Endothelial cell of umbilical vein (primary cell): Measurements from ENCODE around the gene CNTN6. TPM values are rescaled to one million over a fixed set of nuclear protein-coding genes. Genes with fewer than 3 reads are reported as not detected.

ENCODE experiments used
- BruUV-seq: library from RNA; stranded (reverse); fragments of 400-500 nt; replicated peaks from 2 replicates; lab custom pipeline; 2021; lab: Mats Ljungman, UMichigan
- CTCF ChIA-PET: fragments of 300-600, 350-600 bp; sonication (Branson Sonifier 250); formaldehyde crosslinking; loops from one replicate; lab custom pipeline; 2021; ENCODE audit warnings: antibody characterized with exemption, inconsistent platforms; lab: Charles Lee
- POLR2A ChIA-PET: fragments of 300-600, 350-600 bp; sonication (Branson Sonifier 250); formaldehyde crosslinking; loops from one replicate; lab custom pipeline; 2021; ENCODE audit warnings: antibody characterized with exemption, inconsistent platforms; lab: Charles Lee
- DNase-seq: peaks from one replicate; pipeline ENCODE4 v3.0.0-alpha.2; 2011; ENCODE audit warnings: low read depth, low spot score
- FAIRE-seq: peaks from 2 replicates; lab custom pipeline; 2011; peaks lifted over from hg19 to GRCh38; lab: Jason Lieb, UNC
- H2AFZ ChIP-seq: 2 replicates; pipeline ENCODE4 v1.6.0; 2012; ENCODE audit warnings: low read depth, low read length, control low read depth, inconsistent platforms
- H3K27ac ChIP-seq: 2 replicates; pipeline ENCODE4 v1.5.1; 2011; ENCODE audit warnings: low read depth, mild to moderate bottlenecking, control low read depth, low read length, moderate library complexity; ENCODE audit not compliant: insufficient read depth
- H3K27me3 ChIP-seq, 2 experiments: 2 replicates each; pipeline versions ENCODE4 v1.6.0 to v1.6.1; 2011; ENCODE audit warnings: low read length in 2 of 2, mixed read lengths in 1 of 2; ENCODE audit not compliant: control insufficient read depth in 2 of 2, insufficient read depth in 2 of 2
- H3K36me3 ChIP-seq, 2 experiments: 2 replicates in 1 of 2; 3 replicates in 1 of 2; pipeline ENCODE4 v1.5.1; 2011; ENCODE audit warnings: low read length in 2 of 2, mild to moderate bottlenecking in 1 of 2, moderate library complexity in 1 of 2; ENCODE audit not compliant: control insufficient read depth in 2 of 2, insufficient read depth in 2 of 2; ENCODE audit errors: extremely low read depth in 1 of 2
- H3K4me1 ChIP-seq: 3 replicates; pipeline ENCODE4 v1.5.1; 2011; ENCODE audit warnings: mild to moderate bottlenecking, low read length; ENCODE audit not compliant: control insufficient read depth, insufficient read depth; ENCODE audit errors: extremely low read depth
- H3K4me2 ChIP-seq: 2 replicates; pipeline ENCODE4 v1.6.1; 2011; ENCODE audit warnings: low read length, control low read depth, mixed read lengths; ENCODE audit not compliant: insufficient read depth
- H3K4me3 ChIP-seq, 3 experiments: fragments of 200-600 bp in 1 of 3; sonication (generic), shearing (Covaris generic) in 1 of 3; replicated peaks in 1 of 3; 2 replicates each; pipeline ENCODE4 v1.5.1; 2011 to 2016; ENCODE audit warnings: control low read depth in 3 of 3, low read length in 3 of 3, mild to moderate bottlenecking in 2 of 3, inconsistent platforms in 1 of 3, low read depth in 1 of 3, moderate library complexity in 1 of 3; ENCODE audit not compliant: insufficient read depth in 1 of 3
- H3K79me2 ChIP-seq: 2 replicates; pipeline ENCODE4 v1.6.0; 2012; ENCODE audit warnings: low read length, inconsistent platforms; ENCODE audit not compliant: control insufficient read depth, insufficient read depth
- H3K9ac ChIP-seq: replicated peaks from 2 replicates; pipeline ENCODE3; 2011; ENCODE audit warnings: low read length, control low read depth; ENCODE audit not compliant: insufficient read depth; ENCODE audit errors: extremely low read depth
- H3K9me1 ChIP-seq: replicated peaks from 3 replicates; pipeline ENCODE4 v1.6.0; 2011; ENCODE audit warnings: mild to moderate bottlenecking, low read length; ENCODE audit not compliant: control insufficient read depth, insufficient read depth; ENCODE audit errors: extremely low read depth
- H3K9me3 ChIP-seq: replicated peaks from 2 replicates; pipeline ENCODE4 v1.5.1; 2012; ENCODE audit warnings: low read length, inconsistent platforms; ENCODE audit not compliant: control insufficient read depth, insufficient read depth
- H4K20me1 ChIP-seq: replicated peaks from 2 replicates; pipeline ENCODE3; 2011; ENCODE audit warnings: mild to moderate bottlenecking, low read length; ENCODE audit not compliant: control insufficient read depth, insufficient read depth; ENCODE audit errors: extremely low read depth
- EZH2 ChIP-seq: IDR thresholded peaks from 2 replicates; pipeline ENCODE4 v1.6.1; 2012; ENCODE audit warnings: borderline replicate concordance, low read depth, mild to moderate bottlenecking, moderate library complexity, low read length, inconsistent platforms; ENCODE audit not compliant: severe bottlenecking
- FOS ChIP-seq: IDR thresholded peaks from 2 replicates; pipeline ENCODE4 v1.6.1; 2011; ENCODE audit warnings: mild to moderate bottlenecking, low read length, moderate library complexity, borderline replicate concordance; ENCODE audit not compliant: insufficient read depth
- GATA2 ChIP-seq: IDR thresholded peaks from 2 replicates; pipeline ENCODE4 v1.7.0; 2011; ENCODE audit warnings: low read depth, mild to moderate bottlenecking, moderate library complexity, mixed read lengths, low read length; ENCODE audit not compliant: insufficient read length, insufficient read depth
- JUN ChIP-seq: IDR thresholded peaks from 2 replicates; pipeline ENCODE4 v1.6.1; 2011; ENCODE audit warnings: borderline replicate concordance, low read depth; ENCODE audit not compliant: insufficient read length, insufficient read depth
- MYC ChIP-seq: IDR thresholded peaks from one replicate; pipeline ENCODE4 v1.6.1; 2011; ENCODE audit warnings: mild to moderate bottlenecking, low read depth, low read length
- POLR2A ChIP-seq: IDR thresholded peaks from 2 replicates; pipeline ENCODE4 v1.6.1; 2012; ENCODE audit warnings: low read depth, mild to moderate bottlenecking, control low read depth, low read length
- POLR2AphosphoS5 ChIP-seq: IDR thresholded peaks from 2 replicates; pipeline ENCODE4 v1.6.1; 2012; ENCODE audit warnings: low read depth, mild to moderate bottlenecking, control low read depth, low read length, moderate library complexity; ENCODE audit not compliant: insufficient read depth
- dilution Hi-C: fragments of 300-500 bp; cut with MboI; formaldehyde crosslinking; loops from one replicate; pipeline ENCODE4 v1.15.0; 2019; ENCODE audit warnings: low sequenced_read_pairs; ENCODE audit not compliant: extremely low pct_ligation_motif_present
- intact Hi-C: fragments of 100-400 bp; cut with micrococcal nuclease; formaldehyde crosslinking; loops from one replicate; pipeline ENCODE4 v1.10.0; 2022
- polyA plus RNA-seq, 4 experiments: library from polyadenylated mRNA; depleted of rRNA in 3 of 4; stranded (reverse) in 3 of 4; unstranded in 1 of 4; fragments of >200 nt; gene quantifications; 2 replicates each; pipeline versions ENCODE4 v1.2.1 to v1.2.3, GENCODE V29; 2011 to 2012; ENCODE audit warnings: missing spikeins in 1 of 4
- total RNA-seq: library from RNA; stranded (reverse); gene quantifications from 2 replicates; pipeline ENCODE4 v1.2.3, GENCODE V29; 2021
- TF ChIP-seq, protein P1 (sequence below), 2 donors: IDR thresholded peaks; 1 replicate in 1 of 2; 2 replicates in 1 of 2; pipeline ENCODE4 v1.5.1; 2011; ENCODE audit warnings: low read length in 2 of 2, mild to moderate bottlenecking in 2 of 2, moderate library complexity in 2 of 2, control low read depth in 1 of 2, inconsistent platforms in 1 of 2, low read depth in 1 of 2; ENCODE audit not compliant: insufficient read depth in 1 of 2; ENCODE audit errors: extremely low read depth in 1 of 2
- TF ChIP-seq, protein P2 (sequence below): IDR thresholded peaks from 2 replicates; pipeline ENCODE4 v1.6.1; 2011; ENCODE audit not compliant: insufficient read depth, insufficient read length

The CNTN6 gene
- total and polyA plus RNA-seq, 2 donors (not counting 3 experiments of a cell fraction or from before 2014, with no cell fraction given), result not detected

DNA sequence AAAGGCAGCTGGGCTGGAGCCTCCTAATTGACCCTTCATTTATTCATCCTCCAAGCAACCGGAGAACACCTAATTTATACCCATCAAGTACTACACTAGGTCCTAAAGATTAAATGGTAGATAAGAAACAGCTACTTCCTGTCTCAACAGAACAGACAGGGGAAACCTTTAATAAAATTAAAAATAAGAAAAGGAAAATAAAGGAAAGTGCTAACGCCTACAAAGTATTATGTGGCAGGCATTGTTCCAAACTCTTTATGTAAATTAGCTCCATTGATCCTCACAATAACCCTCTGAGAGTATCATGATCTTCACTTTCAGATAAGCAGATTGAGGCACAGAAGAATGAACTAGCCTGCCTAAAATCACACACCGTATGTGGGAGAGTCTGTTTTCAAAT, 139.5 kb downstream of the CNTN6 start:
- Histone ChIP-seq H3K9me3 (no peaks in the 10 kb centered on the region), H3K9ac (no peak overlapping the region), H3K9me1 (no peaks in the 10 kb centered on the region), H3K4me1 (no peaks in the 10 kb centered on the region), H3K27ac (no peak overlapping the region), H3K4me3 (no peak overlapping the region), H3K4me2 (no peak overlapping the region), H3K79me2 (no peaks in the 10 kb centered on the region), H2AFZ (no peak overlapping the region), H3K36me3 (no peaks in the 10 kb centered on the region), H4K20me1 (no peaks in the 10 kb centered on the region), H3K27me3 (no peaks in the 10 kb centered on the region)
- ChIA-PET CTCF (no interaction called here), POLR2A (no interaction called here)
- no TSS peak for BruUV-seq
- DNase-seq, result no peak
- TF ChIP-seq, protein P1, sequence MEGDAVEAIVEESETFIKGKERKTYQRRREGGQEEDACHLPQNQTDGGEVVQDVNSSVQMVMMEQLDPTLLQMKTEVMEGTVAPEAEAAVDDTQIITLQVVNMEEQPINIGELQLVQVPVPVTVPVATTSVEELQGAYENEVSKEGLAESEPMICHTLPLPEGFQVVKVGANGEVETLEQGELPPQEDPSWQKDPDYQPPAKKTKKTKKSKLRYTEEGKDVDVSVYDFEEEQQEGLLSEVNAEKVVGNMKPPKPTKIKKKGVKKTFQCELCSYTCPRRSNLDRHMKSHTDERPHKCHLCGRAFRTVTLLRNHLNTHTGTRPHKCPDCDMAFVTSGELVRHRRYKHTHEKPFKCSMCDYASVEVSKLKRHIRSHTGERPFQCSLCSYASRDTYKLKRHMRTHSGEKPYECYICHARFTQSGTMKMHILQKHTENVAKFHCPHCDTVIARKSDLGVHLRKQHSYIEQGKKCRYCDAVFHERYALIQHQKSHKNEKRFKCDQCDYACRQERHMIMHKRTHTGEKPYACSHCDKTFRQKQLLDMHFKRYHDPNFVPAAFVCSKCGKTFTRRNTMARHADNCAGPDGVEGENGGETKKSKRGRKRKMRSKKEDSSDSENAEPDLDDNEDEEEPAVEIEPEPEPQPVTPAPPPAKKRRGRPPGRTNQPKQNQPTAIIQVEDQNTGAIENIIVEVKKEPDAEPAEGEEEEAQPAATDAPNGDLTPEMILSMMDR (IDR thresholded peaks at IDR 0.05; ENCODE audit: extremely low read depth in 1 of 2, insufficient read depth in 1 of 2, low read depth in 1 of 2, low read length in 2 of 2), result no peak
- no peak for TF ChIP-seq EZH2
- no peak for TF ChIP-seq JUN
- TF ChIP-seq, protein P2, sequence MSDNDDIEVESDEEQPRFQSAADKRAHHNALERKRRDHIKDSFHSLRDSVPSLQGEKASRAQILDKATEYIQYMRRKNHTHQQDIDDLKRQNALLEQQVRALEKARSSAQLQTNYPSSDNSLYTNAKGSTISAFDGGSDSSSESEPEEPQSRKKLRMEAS, result no peak
- no peak for TF ChIP-seq FOS
- TF ChIP-seq POLR2AphosphoS5, result no peak
- no peak for TF ChIP-seq GATA2
- TF ChIP-seq POLR2A, result no peak
- TF ChIP-seq MYC, result no peak
- FAIRE-seq, result no peak
- dilution Hi-C loops, result no loop called here
- intact Hi-C loops, result no loop called here
